Naive thymus-derived CD4-positive, alpha-beta T cell (primary cell): Measurements from ENCODE around the gene ZNF805. TPM values are rescaled to one million over a fixed set of nuclear protein-coding genes. Genes with fewer than 3 reads are reported as not detected.
"Not testable (repeated sequence)": the region's sequence is repeated elsewhere in the genome, so short reads cannot be mapped to it uniquely, and the experiment has no call there.

Source experiments
- ATAC-seq: fragments of 150-1000 bp; cut with Tn5 transposase; 2 replicates; pipeline ENCODE4 v1.10.0; 2021; ENCODE audit warnings: mild to moderate bottlenecking, moderate library complexity
- CTCF ChIA-PET: fragments of 350-600 bp; sonication (Branson Sonifier 250); formaldehyde crosslinking; loops from one replicate; lab custom pipeline; 2021; ENCODE audit warnings: antibody characterized with exemption; lab: Charles Lee
- POLR2A ChIA-PET: fragments of 350-600 bp; sonication (Branson Sonifier 250); formaldehyde crosslinking; loops from one replicate; lab custom pipeline; 2021; ENCODE audit warnings: antibody characterized with exemption, inconsistent platforms; lab: Charles Lee
- DNase-seq, 9 donors: peaks; one replicate each; pipeline versions ENCODE4 v3.0.0 to v3.0.0-alpha.2; 2020 to 2022; ENCODE audit warnings: mixed read lengths in 1 of 9
- H3K27ac ChIP-seq: one replicate; pipeline ENCODE4 v1.7.0; 2013; ENCODE audit warnings: mild to moderate bottlenecking, low read depth, low read length, moderate library complexity
- H3K27me3 ChIP-seq, 2 donors: one replicate each; pipeline ENCODE4 v1.7.0; 2013; ENCODE audit warnings: low read length in 2 of 2, mild to moderate bottlenecking in 2 of 2, moderate library complexity in 2 of 2; ENCODE audit not compliant: control insufficient read depth in 2 of 2, insufficient read depth in 2 of 2
- H3K36me3 ChIP-seq, 3 experiments: 1 replicate in 2 of 3; 2 replicates in 1 of 3; pipeline ENCODE4 v1.7.0; 2013; ENCODE audit warnings: low read length in 3 of 3, mild to moderate bottlenecking in 3 of 3, moderate library complexity in 1 of 3; ENCODE audit not compliant: insufficient read depth in 3 of 3, control insufficient read depth in 2 of 3
- H3K4me1 ChIP-seq, 2 donors: one replicate each; pipeline ENCODE4 v1.7.0; 2013; ENCODE audit warnings: low read length in 2 of 2, mild to moderate bottlenecking in 2 of 2, moderate library complexity in 1 of 2; ENCODE audit not compliant: control insufficient read depth in 2 of 2, insufficient read depth in 2 of 2
- H3K4me3 ChIP-seq: 2 replicates; pipeline ENCODE4 v1.7.0; 2013; ENCODE audit warnings: mild to moderate bottlenecking, low read length
- H3K9me3 ChIP-seq, 3 experiments: 1 replicate in 2 of 3; 2 replicates in 1 of 3; pipeline ENCODE4 v1.7.0; 2013; ENCODE audit warnings: low read length in 3 of 3; ENCODE audit not compliant: control insufficient read depth in 2 of 3
- H3K27ac Mint-ChIP-seq, 9 donors: one replicate each; pipeline ENCODE4 v1.8.0; 2020 to 2022; ENCODE audit warnings: mixed read lengths in 9 of 9, mild to moderate bottlenecking in 8 of 9, moderate library complexity in 5 of 9, inconsistent platforms in 2 of 9
- H3K27me3 Mint-ChIP-seq, 5 donors: one replicate each; pipeline ENCODE4 v1.8.0; 2021 to 2022; ENCODE audit warnings: mixed read lengths in 5 of 5, mild to moderate bottlenecking in 1 of 5
- H3K36me3 Mint-ChIP-seq, 5 donors: one replicate each; pipeline ENCODE4 v1.8.0; 2020 to 2022; ENCODE audit warnings: mixed read lengths in 5 of 5, mild to moderate bottlenecking in 3 of 5, inconsistent platforms in 1 of 5
- H3K4me1 Mint-ChIP-seq, 7 donors: one replicate each; pipeline ENCODE4 v1.8.0; 2020 to 2022; ENCODE audit warnings: mixed read lengths in 7 of 7, mild to moderate bottlenecking in 3 of 7, inconsistent platforms in 1 of 7
- H3K4me3 Mint-ChIP-seq, 10 donors: one replicate each; pipeline ENCODE4 v1.8.0; 2020 to 2022; ENCODE audit warnings: mild to moderate bottlenecking in 10 of 10, mixed read lengths in 10 of 10, moderate library complexity in 6 of 10, inconsistent platforms in 2 of 10
- H3K9me3 Mint-ChIP-seq, 11 donors: one replicate each; pipeline ENCODE4 v1.8.0; 2020 to 2022; ENCODE audit warnings: mixed read lengths in 11 of 11, mild to moderate bottlenecking in 4 of 11, inconsistent platforms in 1 of 11, moderate library complexity in 1 of 11
- intact Hi-C, 2 donors: fragments of 100-400 bp; cut with micrococcal nuclease; formaldehyde crosslinking; loops; one replicate each; pipeline ENCODE4 v1.15.1; 2023
- polyA plus RNA-seq, 2 donors: library from polyadenylated mRNA; unstranded; fragments of 300-500 nt; fragmentation: Illumina TruSeq; gene quantifications; one replicate each; pipeline ENCODE4 v1.2.3, GENCODE V29; 2021
- total RNA-seq, 6 experiments: library from RNA in 5 of 6; stranded (reverse) in 5 of 6; gene quantifications; 1 replicate in 5 of 6; 2 replicates in 1 of 6; pipeline ENCODE4 v1.2.3 and lab custom pipeline; 2021 to 2026

The ZNF805 gene
- total and polyA plus RNA-seq, 7 experiments from 2014 or later, result 3.9 to 26.2 (median 21.1) TPM

DNA sequence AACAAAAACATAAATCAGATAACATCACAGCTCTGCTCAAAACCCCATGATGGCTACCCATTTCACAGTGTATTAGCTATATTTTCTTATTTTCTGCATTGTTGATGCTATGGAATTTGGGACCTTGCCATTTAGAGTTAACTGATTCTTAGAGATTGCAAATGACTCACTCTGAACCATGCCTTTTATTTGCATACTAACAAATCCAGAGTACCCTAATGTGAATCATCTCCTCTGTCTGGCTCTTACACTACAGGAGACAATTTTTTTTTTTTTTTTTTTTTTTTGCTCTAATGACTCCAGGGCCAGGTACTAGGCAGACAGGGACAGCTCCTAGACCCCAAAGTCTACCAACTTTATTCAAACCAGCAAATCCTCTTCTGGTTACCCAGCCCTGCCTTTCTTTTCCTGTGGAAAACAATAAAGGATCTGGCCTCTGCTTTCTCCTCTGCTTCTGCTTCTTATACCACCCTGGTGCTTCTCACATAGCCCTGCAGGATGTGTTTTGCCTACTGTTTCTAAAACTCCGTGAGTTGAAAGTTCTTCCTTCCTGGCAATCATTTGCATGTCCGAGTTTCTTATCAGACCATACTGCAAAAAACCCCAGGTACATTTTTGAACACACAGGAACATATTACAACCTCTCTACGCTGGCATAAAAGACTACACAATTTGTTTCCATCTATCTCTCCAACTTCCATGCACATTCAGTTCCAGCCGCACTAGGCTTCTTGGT lies 29.3 kb downstream of the ZNF805 start:
- Mint-ChIP-seq H3K27me3 (no peaks in the 10 kb centered on the region), H3K4me3 (no peak overlapping the region), H3K9me3 (peaks cover 11 to 86% (median 33%) of the 10 kb centered on the region in 11 donors), H3K36me3 (peaks cover 27 to 72% (median 68%) of the 10 kb centered on the region in 5 donors), H3K4me1 (peaks cover 0 to 6% (median 0%) of the 10 kb centered on the region in 7 donors), H3K27ac (no peak overlapping the region)
- CTCF ChIA-PET, result no interaction called here
- Histone ChIP-seq H3K9me3 (peaks cover 0 to 16% (median 4%) of the 10 kb centered on the region in 3 experiments), H3K4me3 (no peak overlapping the region), H3K27ac (no peak overlapping the region), H3K4me1 (no peaks in the 10 kb centered on the region), H3K36me3 (peaks cover 0 to 2% (median 0%) of the 10 kb centered on the region in 3 experiments), H3K27me3 (no peaks in the 10 kb centered on the region)
- POLR2A ChIA-PET, result no interaction called here
- DNase-seq (no peak), ATAC-seq (no peak)
- intact Hi-C loops, result no loop called here

DNA sequence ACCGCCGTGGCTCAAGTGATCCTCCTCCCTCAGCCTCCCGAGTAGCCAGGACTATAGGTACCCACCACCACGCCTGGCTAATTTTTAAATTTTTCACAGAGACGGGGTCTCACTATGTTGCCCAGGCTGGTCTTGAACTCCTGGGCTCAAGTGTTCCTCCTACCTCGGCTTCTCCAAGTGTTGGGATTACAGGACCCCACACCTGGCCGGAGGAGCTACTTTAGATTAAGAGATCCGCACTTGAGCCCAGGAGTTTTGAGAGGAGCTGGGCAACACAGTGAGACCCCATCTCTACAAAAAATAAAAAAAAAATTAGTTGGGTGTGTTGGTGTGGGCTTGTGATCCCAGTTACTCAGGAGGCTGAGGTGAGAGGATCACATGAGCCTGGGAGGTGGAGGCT lies 30.8 kb downstream of the ZNF805 start:
- ChIA-PET CTCF (no interaction called here), POLR2A (interaction anchor here (0.6 kb wide), 1 partner anchor 8 kb away, joined by 3 read pairs; no protein-coding TSS in a partner anchor)
- Mint-ChIP-seq H3K9me3 (peaks cover 5 to 72% (median 20%) of the 10 kb centered on the region in 11 donors), H3K27ac (no peak overlapping the region), H3K36me3 (peaks cover 20 to 72% (median 57%) of the 10 kb centered on the region in 5 donors), H3K27me3 (no peaks in the 10 kb centered on the region), H3K4me3 (no peak overlapping the region), H3K4me1 (peaks cover 0 to 6% (median 0%) of the 10 kb centered on the region in 7 donors)
- Histone ChIP-seq H3K4me3 (no peak overlapping the region), H3K9me3 (peaks cover 0 to 6% (median 0%) of the 10 kb centered on the region in 3 experiments), H3K27ac (no peak overlapping the region), H3K4me1 (no peaks in the 10 kb centered on the region), H3K36me3 (peaks cover 0 to 6% (median 0%) of the 10 kb centered on the region in 3 experiments), H3K27me3 (no peaks in the 10 kb centered on the region)
- ATAC-seq (no peak), DNase-seq (no peak)
- intact Hi-C loops, result no loop called here

DNA sequence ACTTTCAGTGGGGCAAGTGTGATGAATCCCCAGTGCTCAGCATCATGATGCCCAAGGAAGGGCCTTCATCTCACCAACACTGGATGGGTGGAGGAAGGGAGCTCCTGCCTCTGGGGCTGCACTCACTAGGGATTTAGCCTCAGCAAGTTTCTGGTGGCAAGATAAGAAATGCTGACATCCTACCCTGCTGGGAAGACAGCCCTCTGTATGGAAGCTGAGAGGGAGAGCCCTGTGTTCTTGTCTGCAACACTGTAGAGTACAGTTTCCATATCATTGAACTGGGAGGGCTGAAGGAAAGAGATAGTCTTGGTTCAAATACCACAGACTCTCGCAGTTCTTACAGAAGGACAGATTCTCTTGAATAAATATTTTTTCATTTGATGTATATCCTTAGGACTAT lies 32.6 kb downstream of the ZNF805 start:
- H3K27me3 Mint-ChIP-seq, result no peaks in the 10 kb centered on the region
- Histone ChIP-seq H3K4me3 (no peak overlapping the region), H3K4me1 (no peaks in the 10 kb centered on the region), H3K36me3 (peaks cover 0 to 6% (median 0%) of the 10 kb centered on the region in 3 experiments), H3K27me3 (no peaks in the 10 kb centered on the region), H3K9me3 (no peaks in the 10 kb centered on the region), H3K27ac (no peak overlapping the region)
- peaks cover 0 to 5% (median 0%) of the 10 kb centered on the region in 7 donors for H3K4me1 Mint-ChIP-seq
- ChIA-PET CTCF (no interaction called here), POLR2A (interaction anchor here (0.6 kb wide), 1 partner anchor 649 kb away, joined by 3 read pairs; no protein-coding TSS in a partner anchor)
- DNase-seq (no peak), ATAC-seq (no peak)
- intact Hi-C loops, result no loop called here
- H3K27ac Mint-ChIP-seq, result no peak overlapping the region
- H3K4me3 Mint-ChIP-seq, result no peak overlapping the region
- peaks cover 2 to 61% (median 14%) of the 10 kb centered on the region in 11 donors for H3K9me3 Mint-ChIP-seq
- peaks cover 10 to 60% (median 53%) of the 10 kb centered on the region in 5 donors for H3K36me3 Mint-ChIP-seq

DNA sequence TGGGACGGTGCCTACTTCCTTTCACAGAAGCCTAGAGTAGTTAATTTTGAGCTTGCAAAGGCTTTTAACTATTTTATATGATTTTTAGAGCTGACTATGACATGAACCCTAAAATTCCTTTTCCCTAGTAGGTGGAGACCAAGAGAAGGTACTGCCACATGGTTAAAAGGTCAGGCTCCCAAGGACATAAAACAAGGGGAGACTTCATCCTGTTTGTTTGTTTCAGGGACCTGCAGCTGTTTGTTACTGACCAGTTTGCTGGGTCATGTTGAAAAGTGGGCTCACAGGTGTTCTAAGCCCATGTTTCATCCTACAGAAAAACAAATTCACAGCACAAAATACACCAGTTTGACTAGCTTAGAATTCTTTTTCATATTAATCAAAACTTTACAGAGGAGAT lies 36.0 kb downstream of the ZNF805 start:
- ChIA-PET CTCF (no interaction called here), POLR2A (no interaction called here)
- no peak overlapping the region for H3K4me3 ChIP-seq
- H3K4me1 ChIP-seq, result peaks cover 5 to 10% of the 10 kb centered on the region in 2 donors
- intact Hi-C loops, result no loop called here
- peaks cover 0 to 41% (median 13%) of the 10 kb centered on the region in 11 donors for H3K9me3 Mint-ChIP-seq
- H3K27me3 ChIP-seq, result no peaks in the 10 kb centered on the region
- no peak for DNase-seq
- H3K4me3 Mint-ChIP-seq, result no peak overlapping the region
- H3K36me3 ChIP-seq, result peaks cover 0 to 9% (median 0%) of the 10 kb centered on the region in 3 experiments
- H3K9me3 ChIP-seq, result no peaks in the 10 kb centered on the region
- peaks cover 5 to 12% (median 7%) of the 10 kb centered on the region in 7 donors for H3K4me1 Mint-ChIP-seq
- no peaks in the 10 kb centered on the region for H3K27me3 Mint-ChIP-seq
- ATAC-seq, result no peak
- H3K27ac Mint-ChIP-seq, result no peak overlapping the region
- peaks cover 7 to 46% (median 40%) of the 10 kb centered on the region in 5 donors for H3K36me3 Mint-ChIP-seq
- H3K27ac ChIP-seq, result no peak overlapping the region

DNA sequence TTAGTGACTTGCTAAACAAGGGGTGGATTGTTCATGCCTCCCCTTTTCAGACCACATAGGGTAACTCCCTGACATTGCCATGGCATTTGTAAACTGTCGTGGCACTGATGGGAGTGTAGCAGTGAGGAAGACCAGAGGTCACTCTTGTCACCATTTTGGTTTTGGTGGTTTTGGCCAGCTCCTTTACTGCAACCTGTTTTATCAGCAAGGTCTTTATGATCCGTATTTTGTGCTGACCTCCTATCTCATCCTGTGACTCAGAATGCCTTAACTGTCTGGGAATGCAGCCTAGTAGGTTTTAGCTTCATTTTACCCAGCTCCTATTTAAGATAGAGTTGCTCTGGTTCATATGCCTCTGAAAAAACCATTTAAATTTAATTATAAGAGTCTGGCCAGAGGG lies 38.0 kb downstream of the ZNF805 start:
- Histone ChIP-seq H3K4me1 (peaks cover 18 to 23% of the 10 kb centered on the region in 2 donors), H3K36me3 (peaks cover 0 to 19% (median 0%) of the 10 kb centered on the region in 3 experiments)
- ATAC-seq, H3K4me3 ChIP-seq, H3K27ac Mint-ChIP-seq, POLR2A ChIA-PET, H3K27ac ChIP-seq, H3K27me3 ChIP-seq, H3K4me3 Mint-ChIP-seq, DNase-seq, intact Hi-C loops, CTCF ChIA-PET, H3K27me3 Mint-ChIP-seq, H3K9me3 ChIP-seq: not testable (repeated sequence)
- Mint-ChIP-seq H3K4me1 (peaks cover 7 to 28% (median 23%) of the 10 kb centered on the region in 7 donors), H3K9me3 (peaks cover 0 to 24% (median 6%) of the 10 kb centered on the region in 11 donors), H3K36me3 (peaks cover 4 to 44% (median 39%) of the 10 kb centered on the region in 5 donors)

DNA sequence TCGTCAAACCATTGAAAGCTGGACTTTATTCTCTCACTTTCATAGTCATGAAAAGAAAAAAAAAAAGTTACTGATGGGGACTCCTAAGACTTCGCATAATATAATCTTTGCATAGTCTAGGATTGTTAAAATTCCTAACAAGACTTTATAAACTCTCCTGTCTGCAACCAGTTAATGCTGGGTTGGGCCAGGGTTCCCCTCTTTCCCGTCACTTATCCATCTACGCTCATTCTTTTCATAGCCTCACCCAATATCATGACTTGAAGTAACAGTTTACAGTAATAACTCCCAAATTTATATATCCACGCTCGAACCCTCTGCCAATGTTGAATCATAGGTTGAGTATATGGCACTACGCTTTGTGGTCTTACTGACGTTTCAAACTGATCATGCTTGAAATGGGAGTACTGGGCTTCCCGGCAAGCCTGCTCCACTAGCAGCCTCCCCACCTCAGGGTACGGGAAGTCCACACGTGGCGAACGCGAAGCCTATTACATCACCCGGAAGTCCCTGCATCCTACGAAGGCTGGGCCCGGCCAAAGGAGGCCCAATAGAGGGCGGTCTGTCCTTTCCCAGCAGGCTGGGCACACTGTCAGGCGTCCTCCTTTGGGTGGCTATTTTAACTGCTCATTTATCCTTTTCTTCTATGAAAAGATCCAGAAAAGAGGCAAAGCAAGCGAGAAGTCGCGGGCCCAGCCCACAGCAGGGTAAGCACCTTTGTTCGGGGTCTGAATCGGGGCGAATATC lies 39.2 kb downstream of the ZNF805 start:
- ChIA-PET POLR2A (interaction anchor here (0.8 to 1.0 kb wide), 5 partner anchors 8 to 88 kb away, joined by 3 to 10 read pairs (median 3); partner anchors contain the start of genes ZNF264 and ZNF805), CTCF (no interaction called here)
- no peaks in the 10 kb centered on the region for H3K27me3 Mint-ChIP-seq
- H3K27ac Mint-ChIP-seq, result peak overlapping the region in 2 of 9 donors; percentile 6 to 51
- DNase-seq, result peak in 6 of 9 donors; percentile 60 to 81 (median 78)
- no peak overlapping the region for H3K4me3 Mint-ChIP-seq
- peaks cover 0 to 27% (median 4%) of the 10 kb centered on the region in 3 experiments for H3K36me3 ChIP-seq
- peaks cover 4 to 47% (median 41%) of the 10 kb centered on the region in 5 donors for H3K36me3 Mint-ChIP-seq
- peaks cover 18 to 23% of the 10 kb centered on the region in 2 donors for H3K4me1 ChIP-seq
- peaks cover 0 to 19% (median 3%) of the 10 kb centered on the region in 11 donors for H3K9me3 Mint-ChIP-seq
- no peaks in the 10 kb centered on the region for H3K9me3 ChIP-seq
- ATAC-seq, result peak; percentile 85
- H3K4me1 Mint-ChIP-seq, result peaks cover 7 to 33% (median 25%) of the 10 kb centered on the region in 7 donors
- intact Hi-C loops, result loop anchor here (1.0 to 5.0 kb wide), 21 partner anchors 39 to 1173 kb away; partner anchors contain the start of genes TRAPPC2B (in 2 of the 2), ZNF264 (in 2 of the 2), ZNF304 (in 2 of the 2) and ZNF543 (in 2 of the 2)
- peak overlapping the region; percentile 98 for H3K27ac ChIP-seq
- no peaks in the 10 kb centered on the region for H3K27me3 ChIP-seq
- peak overlapping the region; percentile 80 for H3K4me3 ChIP-seq
